Smooth muscle cell (in vitro differentiated cells): ENCODE measurements around the gene WDFY3. TPM values are rescaled to one million over a fixed set of nuclear protein-coding genes. Genes with fewer than 3 reads are reported as not detected.

ENCODE experiments used
- DNase-seq: peaks from one replicate; lab custom pipeline; 2025; ENCODE audit not compliant: unreplicated experiment; lab: John Stamatoyannopoulos, UW
- H2AFZ ChIP-seq: fragments of 200-600 bp; sonication (generic); 2 replicates; pipeline ENCODE4 v1.6.0; 2016; ENCODE audit warnings: antibody characterized with exemption, low read depth, mild to moderate bottlenecking
- H3F3A ChIP-seq: fragments of 200-600 bp; sonication (generic); 2 replicates; pipeline ENCODE4 v1.6.0; 2017; ENCODE audit warnings: antibody characterized with exemption, low read depth
- H3K27ac ChIP-seq: fragments of 200-600 bp; sonication (generic); 2 replicates; pipeline ENCODE4 v1.5.1; 2016; ENCODE audit warnings: low read depth, mild to moderate bottlenecking
- H3K27me3 ChIP-seq: fragments of 200-600 bp; sonication (generic); 2 replicates; pipeline ENCODE4 v1.6.1; 2016; ENCODE audit warnings: low read depth, mild to moderate bottlenecking
- H3K36me3 ChIP-seq: fragments of 200-600 bp; sonication (generic); 2 replicates; pipeline ENCODE4 v1.5.1; 2016; ENCODE audit warnings: low read depth
- H3K4me1 ChIP-seq: fragments of 200-600 bp; sonication (generic); 2 replicates; pipeline ENCODE4 v1.5.1; 2016; ENCODE audit warnings: low read depth
- H3K4me2 ChIP-seq: fragments of 200-600 bp; sonication (generic); 2 replicates; pipeline ENCODE4 v1.6.0; 2016; ENCODE audit warnings: mild to moderate bottlenecking
- H3K4me3 ChIP-seq: fragments of 200-600 bp; sonication (generic); 2 replicates; pipeline ENCODE4 v1.5.1; 2016; ENCODE audit warnings: mild to moderate bottlenecking
- H3K79me2 ChIP-seq: fragments of 200-600 bp; sonication (generic); 2 replicates; pipeline ENCODE4 v1.6.0; 2016; ENCODE audit warnings: low read depth, mild to moderate bottlenecking
- H3K9ac ChIP-seq: fragments of 200-600 bp; sonication (generic); 2 replicates; pipeline ENCODE4 v1.6.0; 2016; ENCODE audit warnings: low read depth
- H3K9me3 ChIP-seq: fragments of 200-600 bp; sonication (generic); replicated peaks from 2 replicates; pipeline ENCODE4 v1.5.1; 2016; ENCODE audit warnings: low read depth
- H4K20me1 ChIP-seq: fragments of 200-600 bp; sonication (generic); 2 replicates; pipeline ENCODE4 v1.6.0; 2016; ENCODE audit warnings: low read depth
- WGBS: methylation state at CpG from one replicate; pipeline ENCODE4 v1.1.7; 2016; ENCODE audit warnings: low lambda C conversion rate; 5-methylcytosine and 5-hydroxymethylcytosine counted together
- polyA plus RNA-seq: library from polyadenylated mRNA; unstranded; fragments of >200 nt; fragmentation: Nextera tagmentation; extraction: Ambion mirVana; gene quantifications from 2 replicates; pipeline ENCODE4 v1.2.1, GENCODE V29; 2016
- total RNA-seq: library from RNA; depleted of rRNA; stranded (reverse); fragments of >200 nt; gene quantifications from 2 replicates; pipeline ENCODE4 v1.2.3, GENCODE V29; 2014
- TF ChIP-seq, protein P1 (sequence below): fragments of 200-600 bp; sonication (generic); IDR thresholded peaks from 2 replicates; pipeline ENCODE4 v1.5.1; 2017; ENCODE audit warnings: borderline replicate concordance, mild to moderate bottlenecking, antibody characterized with exemption; ENCODE audit not compliant: insufficient read depth, poor library complexity, severe bottlenecking

Gene WDFY3
- total and polyA plus RNA-seq, 2 experiments from 2014 or later = 4.0 to 63.9 TPM

GRCh38 chr4:84905646-84906045 is 60.8 kb downstream of the WDFY3 start:
- Histone ChIP-seq H4K20me1 (peaks cover 65% of the 10 kb centered on the region), H3K4me3 (no peak overlapping the region), H3F3A (no peaks in the 10 kb centered on the region), H2AFZ (no peak overlapping the region), H3K4me1 (peaks cover 5% of the 10 kb centered on the region), H3K79me2 (peaks cover 37% of the 10 kb centered on the region), H3K27me3 (no peaks in the 10 kb centered on the region), H3K4me2 (no peak overlapping the region), H3K36me3 (no peaks in the 10 kb centered on the region), H3K9me3 (no peaks in the 10 kb centered on the region), H3K27ac (no peak overlapping the region), H3K9ac (no peak overlapping the region)
- DNase-seq = no peak
- TF ChIP-seq, protein P1, sequence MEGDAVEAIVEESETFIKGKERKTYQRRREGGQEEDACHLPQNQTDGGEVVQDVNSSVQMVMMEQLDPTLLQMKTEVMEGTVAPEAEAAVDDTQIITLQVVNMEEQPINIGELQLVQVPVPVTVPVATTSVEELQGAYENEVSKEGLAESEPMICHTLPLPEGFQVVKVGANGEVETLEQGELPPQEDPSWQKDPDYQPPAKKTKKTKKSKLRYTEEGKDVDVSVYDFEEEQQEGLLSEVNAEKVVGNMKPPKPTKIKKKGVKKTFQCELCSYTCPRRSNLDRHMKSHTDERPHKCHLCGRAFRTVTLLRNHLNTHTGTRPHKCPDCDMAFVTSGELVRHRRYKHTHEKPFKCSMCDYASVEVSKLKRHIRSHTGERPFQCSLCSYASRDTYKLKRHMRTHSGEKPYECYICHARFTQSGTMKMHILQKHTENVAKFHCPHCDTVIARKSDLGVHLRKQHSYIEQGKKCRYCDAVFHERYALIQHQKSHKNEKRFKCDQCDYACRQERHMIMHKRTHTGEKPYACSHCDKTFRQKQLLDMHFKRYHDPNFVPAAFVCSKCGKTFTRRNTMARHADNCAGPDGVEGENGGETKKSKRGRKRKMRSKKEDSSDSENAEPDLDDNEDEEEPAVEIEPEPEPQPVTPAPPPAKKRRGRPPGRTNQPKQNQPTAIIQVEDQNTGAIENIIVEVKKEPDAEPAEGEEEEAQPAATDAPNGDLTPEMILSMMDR = no peak
- WGBS = 98% methylated on average over 2 of the region's 2 CpGs

DNA sequence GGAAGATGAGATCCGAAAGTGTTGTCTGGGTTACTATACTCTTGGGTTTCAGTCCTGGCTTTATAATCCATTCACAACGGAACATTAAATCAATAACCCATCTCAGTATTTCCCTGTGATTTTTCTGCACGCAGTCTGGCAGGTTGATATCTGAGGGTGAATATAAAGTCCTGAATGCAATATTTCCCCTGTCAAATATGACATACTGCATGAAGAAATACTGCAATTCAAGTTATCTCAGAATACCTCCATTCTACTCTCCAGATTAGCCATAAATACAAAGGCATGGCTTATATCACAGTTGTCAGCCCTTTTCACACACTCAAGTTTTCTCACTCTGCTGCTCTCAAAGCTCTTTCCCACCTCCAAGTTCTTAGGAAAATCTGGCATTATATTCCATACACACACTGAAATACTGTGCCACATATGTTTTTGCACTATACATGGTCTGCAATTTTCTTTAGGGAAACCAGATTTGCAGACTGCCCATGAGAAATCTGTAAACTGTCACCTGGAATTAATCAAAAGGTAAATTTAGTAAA is 64.7 kb downstream of the WDFY3 start:
- 94% methylated on average over 3 of the region's 3 CpGs for WGBS
- no peaks in the 10 kb centered on the region for H3K36me3 ChIP-seq
- no peaks in the 10 kb centered on the region for H3K27me3 ChIP-seq
- TF ChIP-seq, protein P1 = no peak
- H3K27ac ChIP-seq = no peak overlapping the region
- DNase-seq = no peak
- no peak overlapping the region for H3K4me2 ChIP-seq
- H3K4me1 ChIP-seq = peaks cover 5% of the 10 kb centered on the region
- peaks cover 50% of the 10 kb centered on the region for H3K79me2 ChIP-seq
- no peaks in the 10 kb centered on the region for H3K9me3 ChIP-seq
- no peak overlapping the region for H2AFZ ChIP-seq
- H4K20me1 ChIP-seq = peaks cover 62% of the 10 kb centered on the region
- H3K9ac ChIP-seq = no peak overlapping the region
- H3F3A ChIP-seq = no peaks in the 10 kb centered on the region
- no peak overlapping the region for H3K4me3 ChIP-seq

DNA sequence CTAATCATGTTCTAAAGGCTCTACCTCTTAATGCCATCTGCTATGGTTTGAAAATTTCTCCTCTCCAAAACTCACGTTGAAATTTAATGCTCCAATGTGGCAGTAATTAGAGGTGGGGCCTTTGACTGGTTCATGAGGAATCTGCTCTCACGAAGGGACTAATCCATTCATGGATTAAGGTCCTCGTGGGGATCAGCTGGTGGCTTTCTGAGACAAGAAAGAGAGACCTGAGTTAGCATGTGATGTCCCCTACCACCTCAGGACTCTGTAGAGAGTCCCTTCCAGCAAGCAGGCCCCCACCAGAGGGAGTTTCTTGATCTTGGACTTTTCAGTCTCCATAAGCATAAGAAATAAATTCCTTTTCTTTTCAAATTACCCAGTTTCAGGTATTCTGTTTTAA is 65.3 kb downstream of the WDFY3 start:
- TF ChIP-seq, protein P1 = no peak
- H3K79me2 ChIP-seq = peaks cover 51% of the 10 kb centered on the region
- 26% methylated on average over 3 of the region's 3 CpGs for WGBS
- H3K27me3 ChIP-seq = no peaks in the 10 kb centered on the region
- H3K4me2 ChIP-seq = no peak overlapping the region
- no peak overlapping the region for H2AFZ ChIP-seq
- peaks cover 4% of the 10 kb centered on the region for H3K36me3 ChIP-seq
- DNase-seq = no peak
- H4K20me1 ChIP-seq = peaks cover 58% of the 10 kb centered on the region
- H3K9me3 ChIP-seq = no peaks in the 10 kb centered on the region
- H3K9ac ChIP-seq = no peak overlapping the region
- no peak overlapping the region for H3K4me3 ChIP-seq
- H3F3A ChIP-seq = no peaks in the 10 kb centered on the region
- peaks cover 5% of the 10 kb centered on the region for H3K4me1 ChIP-seq
- no peak overlapping the region for H3K27ac ChIP-seq

- Histone ChIP-seq H3K4me2 (no peak overlapping the region), H3F3A (no peaks in the 10 kb centered on the region), H3K4me3 (no peak overlapping the region), H2AFZ (no peak overlapping the region), H4K20me1 (peaks cover 45% of the 10 kb centered on the region), H3K9ac (no peak overlapping the region), H3K9me3 (no peaks in the 10 kb centered on the region), H3K79me2 (peaks cover 49% of the 10 kb centered on the region), H3K36me3 (peaks cover 4% of the 10 kb centered on the region), H3K27ac (no peak overlapping the region), H3K4me1 (peaks cover 5% of the 10 kb centered on the region), H3K27me3 (no peaks in the 10 kb centered on the region)
- DNase-seq = no peak
- TF ChIP-seq, protein P1 = no peak
- 96% methylated on average over 3 of the region's 3 CpGs for WGBS
These were observed 66.9 kb downstream of the WDFY3 start for GRCh38 chr4:84899616-84900015.
